ENCODE results near the gene NANOGP8.

NANOGP8 gene

GRCh38 chr15:35055416-35056105, 29.5 kb downstream of the NANOGP8 start:
- DNase-seq: no peak

GRCh38 chr15:35054380-35054779, 30.7 kb downstream of the NANOGP8 start:
- DNase-seq: no peak

GRCh38 chr15:35047996-35048395, 37.1 kb downstream of the NANOGP8 start:
- DNase-seq: no peak

GRCh38 chr15:35047528-35047927, 37.6 kb downstream of the NANOGP8 start:
- no peak for DNase-seq

GRCh38 chr15:35043373-35044095, 41.6 kb downstream of the NANOGP8 start:
- DNase-seq: no peak

GRCh38 chr15:35040339-35041255, 44.5 kb downstream of the NANOGP8 start:
- DNase-seq: no peak

- no peak for DNase-seq
Observed at GRCh38 chr15:35038626-35039451, 46.3 kb downstream of the NANOGP8 start.
